Fibroblast of lung (primary cell): ENCODE results near the gene FAM210A. TPM values are rescaled to one million over a fixed set of nuclear protein-coding genes. Genes with fewer than 3 reads are reported as not detected.

Source experiments
- DNase-seq, 2 donors: peaks; one replicate each; pipeline versions ENCODE4 v3.0.0 to v3.0.0-alpha.2; 2010; ENCODE audit warnings: low read depth in 2 of 2
- H2AFZ ChIP-seq: 2 replicates; pipeline ENCODE4 v1.5.1; 2012; ENCODE audit warnings: low read length, control low read depth, inconsistent platforms
- H3K27ac ChIP-seq: 2 replicates; pipeline ENCODE4 v1.5.1; 2011; ENCODE audit warnings: low read length, control low read depth; ENCODE audit not compliant: insufficient read depth
- H3K27me3 ChIP-seq: 2 replicates; pipeline ENCODE4 v1.5.1; 2011; ENCODE audit warnings: mild to moderate bottlenecking, low read length; ENCODE audit not compliant: control insufficient read depth, insufficient read depth
- H3K36me3 ChIP-seq: 2 replicates; pipeline ENCODE4 v1.5.1; 2011; ENCODE audit warnings: low read length; ENCODE audit not compliant: control insufficient read depth, insufficient read depth
- H3K4me1 ChIP-seq: 2 replicates; pipeline ENCODE4 v1.5.1; 2011; ENCODE audit warnings: low read length; ENCODE audit not compliant: control insufficient read depth, insufficient read depth; ENCODE audit errors: extremely low read depth
- H3K4me2 ChIP-seq: 2 replicates; pipeline ENCODE4 v1.5.1; 2011; ENCODE audit warnings: low read length, control low read depth; ENCODE audit not compliant: insufficient read depth; ENCODE audit errors: extremely low read depth
- H3K4me3 ChIP-seq, 4 experiments: fragments of 200-600 bp in 1 of 4; sonication (generic) in 1 of 4; replicated peaks in 1 of 4; 2 replicates each; pipeline ENCODE4 v1.5.1; 2011 to 2016; ENCODE audit warnings: low read length in 4 of 4, low read depth in 3 of 4, mild to moderate bottlenecking in 3 of 4, control low read depth in 2 of 4, inconsistent platforms in 1 of 4, mixed read lengths in 1 of 4; ENCODE audit not compliant: insufficient read depth in 1 of 4; ENCODE audit errors: control extremely low read depth in 1 of 4
- H3K79me2 ChIP-seq: 2 replicates; pipeline ENCODE4 v1.5.1; 2012; ENCODE audit warnings: mild to moderate bottlenecking, low read length, inconsistent platforms; ENCODE audit not compliant: control insufficient read depth, insufficient read depth
- H3K9ac ChIP-seq: 2 replicates; pipeline ENCODE4 v1.5.1; 2011; ENCODE audit warnings: mild to moderate bottlenecking, low read length, control low read depth; ENCODE audit not compliant: insufficient read depth
- H3K9me3 ChIP-seq: 2 replicates; pipeline ENCODE4 v1.5.1; 2012; ENCODE audit warnings: low read depth, low read length; ENCODE audit not compliant: control insufficient read depth, insufficient read depth
- H4K20me1 ChIP-seq: 2 replicates; pipeline ENCODE4 v1.5.1; 2011; ENCODE audit warnings: low read length; ENCODE audit not compliant: control insufficient read depth, insufficient read depth; ENCODE audit errors: extremely low read depth
- EZH2 ChIP-seq: IDR thresholded peaks from 2 replicates; pipeline ENCODE4 v1.5.1; 2012; ENCODE audit warnings: low read length, control low read depth, mild to moderate bottlenecking; ENCODE audit errors: missing control alignments
- polyA plus RNA-seq, 2 donors: library from polyadenylated mRNA; depleted of rRNA in 1 of 2; stranded (reverse) in 1 of 2; unstranded in 1 of 2; fragments of >200 nt; gene quantifications; 2 replicates each; pipeline ENCODE4 v1.2.1, GENCODE V29; 2011 to 2012; ENCODE audit warnings: missing spikeins in 1 of 2
- total RNA-seq: library from RNA; depleted of rRNA; stranded (reverse); fragments of >200 nt; gene quantifications from 2 replicates; pipeline ENCODE4 v1.2.1, GENCODE V29; 2014
- TF ChIP-seq, protein P1 (sequence below), 2 donors: IDR thresholded peaks in 1 of 2; conservative IDR thresholded peaks in 1 of 2; 1 replicate in 1 of 2; 2 replicates in 1 of 2; pipeline ENCODE4 v1.5.1; 2011 to 2012; ENCODE audit warnings: low read length in 2 of 2, control low read depth in 1 of 2, inconsistent platforms in 1 of 2, low read depth in 1 of 2, mild to moderate bottlenecking in 1 of 2

Gene FAM210A
- total and polyA plus RNA-seq, 2 donors (not counting 1 experiment from before 2014, with no cell fraction given) = 14.2 to 17.5 TPM

DNA sequence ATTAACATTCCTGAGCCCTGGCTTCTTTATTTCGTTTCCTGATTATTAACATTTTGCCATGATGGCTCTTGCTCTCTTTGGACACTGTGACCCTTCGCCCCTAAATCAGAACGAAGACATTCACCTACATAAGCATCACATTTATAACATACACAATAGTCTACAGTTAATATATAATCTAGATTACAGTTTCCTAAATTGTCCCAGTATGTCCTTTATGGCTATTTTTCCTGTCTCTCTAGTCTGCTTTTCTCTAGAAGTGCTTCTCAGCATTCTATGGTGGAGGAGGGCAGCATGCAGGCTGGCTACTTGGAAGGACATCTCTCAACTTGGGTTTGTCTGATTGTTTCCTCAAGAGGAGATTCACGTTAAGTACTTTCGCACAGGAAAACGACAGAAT, 49.9 kb downstream of the FAM210A start:
- DNase-seq = no peak
- Histone ChIP-seq H3K79me2 (no peaks in the 10 kb centered on the region), H3K9ac (no peak overlapping the region), H3K36me3 (no peaks in the 10 kb centered on the region), H4K20me1 (no peaks in the 10 kb centered on the region), H2AFZ (no peak overlapping the region), H3K9me3 (no peaks in the 10 kb centered on the region), H3K4me1 (no peaks in the 10 kb centered on the region), H3K4me2 (no peak overlapping the region), H3K4me3 (no peak overlapping the region), H3K27ac (no peak overlapping the region), H3K27me3 (no peaks in the 10 kb centered on the region)
- TF ChIP-seq, protein P1, sequence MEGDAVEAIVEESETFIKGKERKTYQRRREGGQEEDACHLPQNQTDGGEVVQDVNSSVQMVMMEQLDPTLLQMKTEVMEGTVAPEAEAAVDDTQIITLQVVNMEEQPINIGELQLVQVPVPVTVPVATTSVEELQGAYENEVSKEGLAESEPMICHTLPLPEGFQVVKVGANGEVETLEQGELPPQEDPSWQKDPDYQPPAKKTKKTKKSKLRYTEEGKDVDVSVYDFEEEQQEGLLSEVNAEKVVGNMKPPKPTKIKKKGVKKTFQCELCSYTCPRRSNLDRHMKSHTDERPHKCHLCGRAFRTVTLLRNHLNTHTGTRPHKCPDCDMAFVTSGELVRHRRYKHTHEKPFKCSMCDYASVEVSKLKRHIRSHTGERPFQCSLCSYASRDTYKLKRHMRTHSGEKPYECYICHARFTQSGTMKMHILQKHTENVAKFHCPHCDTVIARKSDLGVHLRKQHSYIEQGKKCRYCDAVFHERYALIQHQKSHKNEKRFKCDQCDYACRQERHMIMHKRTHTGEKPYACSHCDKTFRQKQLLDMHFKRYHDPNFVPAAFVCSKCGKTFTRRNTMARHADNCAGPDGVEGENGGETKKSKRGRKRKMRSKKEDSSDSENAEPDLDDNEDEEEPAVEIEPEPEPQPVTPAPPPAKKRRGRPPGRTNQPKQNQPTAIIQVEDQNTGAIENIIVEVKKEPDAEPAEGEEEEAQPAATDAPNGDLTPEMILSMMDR (conservative IDR thresholded peaks at IDR 0.05 in 1 of 2, IDR thresholded peaks at IDR 0.05 in 1 of 2; ENCODE audit: low read depth in 1 of 2, low read length in 2 of 2) = no peak

DNA sequence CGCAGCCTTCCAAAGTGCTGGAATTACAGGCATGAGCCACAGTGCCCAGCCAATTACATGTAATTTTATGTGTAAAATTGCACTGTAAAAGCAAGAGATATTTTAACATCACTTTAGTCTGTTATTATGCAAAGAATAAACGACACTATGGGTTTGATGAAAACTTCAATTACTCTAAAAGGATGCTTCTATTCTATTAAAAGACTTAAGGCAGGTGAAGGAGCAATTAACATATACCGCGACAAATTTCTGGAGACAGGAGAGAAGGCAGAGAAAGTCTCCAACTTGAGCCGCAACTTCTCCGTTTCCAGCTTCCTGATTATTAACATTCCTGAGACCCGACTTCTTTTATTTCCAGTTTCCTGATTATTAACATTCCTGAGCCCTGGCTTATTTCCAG, 53.7 kb downstream of the FAM210A start:
- Histone ChIP-seq H3K9ac (no peak overlapping the region), H3K4me3 (no peak overlapping the region), H3K4me1 (no peaks in the 10 kb centered on the region), H3K27me3 (no peaks in the 10 kb centered on the region), H3K9me3 (no peaks in the 10 kb centered on the region), H3K79me2 (no peaks in the 10 kb centered on the region), H3K4me2 (no peak overlapping the region), H3K27ac (no peak overlapping the region), H3K36me3 (no peaks in the 10 kb centered on the region), H4K20me1 (no peaks in the 10 kb centered on the region), H2AFZ (no peak overlapping the region)
- DNase-seq = no peak
- no peak for TF ChIP-seq EZH2
- TF ChIP-seq, protein P1 (conservative IDR thresholded peaks at IDR 0.05 in 1 of 2, IDR thresholded peaks at IDR 0.05 in 1 of 2; ENCODE audit: low read depth in 1 of 2, low read length in 2 of 2) = no peak

DNA sequence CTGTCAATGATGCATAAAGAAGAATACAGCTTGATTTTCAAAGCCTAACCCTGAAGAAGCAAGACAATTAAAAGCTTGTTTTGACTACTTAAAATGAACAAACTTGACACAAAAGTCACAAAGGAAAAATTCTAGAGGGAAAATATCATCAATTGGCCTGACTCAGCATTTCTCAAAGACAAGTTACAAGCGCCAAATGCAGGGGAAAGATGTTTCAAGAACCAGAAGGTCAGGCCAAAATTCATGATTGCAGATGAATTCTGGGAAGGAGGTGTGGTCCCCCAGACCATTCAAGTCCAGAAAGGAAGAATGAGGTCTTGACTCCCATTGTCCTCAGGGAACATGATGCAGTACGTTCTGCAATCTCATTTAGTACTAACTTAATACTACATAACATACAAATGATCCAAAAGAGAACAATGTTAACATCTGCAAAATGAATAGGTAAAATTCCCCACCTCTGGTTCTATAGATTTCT, 64.5 kb downstream of the FAM210A start:
- no peak for DNase-seq
- Histone ChIP-seq H3K27me3 (no peaks in the 10 kb centered on the region), H3K9me3 (no peaks in the 10 kb centered on the region), H3K4me3 (no peak overlapping the region), H3K36me3 (no peaks in the 10 kb centered on the region), H3K4me2 (no peak overlapping the region), H2AFZ (no peak overlapping the region), H4K20me1 (no peaks in the 10 kb centered on the region), H3K27ac (no peak overlapping the region), H3K4me1 (no peaks in the 10 kb centered on the region), H3K79me2 (no peaks in the 10 kb centered on the region), H3K9ac (no peak overlapping the region)
- TF ChIP-seq, protein P1 (conservative IDR thresholded peaks at IDR 0.05 in 1 of 2, IDR thresholded peaks at IDR 0.05 in 1 of 2; ENCODE audit: low read depth in 1 of 2, low read length in 2 of 2) = no peak
- TF ChIP-seq EZH2 = no peak
